Stomach (tissue), 9 donors: ENCODE results near the gene NF1. TPM values are rescaled to one million over a fixed set of nuclear protein-coding genes. Genes with fewer than 3 reads are reported as not detected.

Experiments used
- DNase-seq, 2 donors: peaks; one replicate each; pipeline versions ENCODE4 v3.0.0 to v3.0.0-alpha.2; 2013 to 2019
- H3K27ac ChIP-seq, 5 donors: fragments of 200-600 bp in 4 of 5; sonication (generic) in 4 of 5; one replicate each; pipeline ENCODE4 v1.5.1; 2013 to 2019; ENCODE audit warnings: mild to moderate bottlenecking in 1 of 5, moderate library complexity in 1 of 5
- H3K27me3 ChIP-seq, 3 donors: fragments of 200-600 bp; sonication (generic); one replicate each; pipeline ENCODE4 v1.5.1; 2017 to 2019; ENCODE audit warnings: mixed run types in 1 of 3
- H3K36me3 ChIP-seq, 4 donors: fragments of 200-600 bp; sonication (generic); 1 replicate in 3 of 4; 2 replicates in 1 of 4; pipeline ENCODE4 v1.5.1; 2016 to 2019
- H3K4me1 ChIP-seq, 4 donors: fragments of 200-600 bp; sonication (generic); one replicate each; pipeline ENCODE4 v1.5.1; 2016 to 2019
- H3K4me3 ChIP-seq, 4 donors: fragments of 200-600 bp; sonication (generic) in 3 of 4; one replicate each; pipeline ENCODE4 v1.5.1; 2016 to 2019; ENCODE audit warnings: mild to moderate bottlenecking in 1 of 4
- H3K9me3 ChIP-seq, 4 donors: fragments of 200-600 bp; sonication (generic); one replicate each; pipeline ENCODE4 v1.5.1; 2016 to 2019
- CTCF ChIP-seq, 7 experiments: fragments of 450-650 bp in 4 of 7; fragments of 200-600 bp in 3 of 7; sonication (generic) in 3 of 7; IDR thresholded peaks; one replicate each; pipeline ENCODE4 v1.5.1; 2016 to 2019; ENCODE audit warnings: antibody characterized with exemption in 7 of 7, control low read depth in 2 of 7, mild to moderate bottlenecking in 1 of 7
- EP300 ChIP-seq: sonication (generic); formaldehyde crosslinking; IDR thresholded peaks from one replicate; pipeline ENCODE4 v1.6.1; 2017; ENCODE audit warnings: antibody characterized with exemption
- POLR2A ChIP-seq, 4 donors: fragments of 450-650 bp; IDR thresholded peaks; one replicate each; pipeline ENCODE4 v1.6.1; 2016; ENCODE audit warnings: antibody characterized with exemption in 4 of 4, control low read depth in 2 of 4, mild to moderate bottlenecking in 1 of 4, moderate library complexity in 1 of 4
- POLR2AphosphoS5 ChIP-seq, 3 donors: sonication (generic); formaldehyde crosslinking; IDR thresholded peaks; one replicate each; pipeline ENCODE4 v1.6.1; 2016; ENCODE audit warnings: antibody characterized with exemption in 3 of 3
- WGBS, 5 donors: extraction: QIAGEN DNeasy Blood & Tissue Kit in 3 of 5; methylation state at CpG; one replicate each; pipeline versions ENCODE4 v1.1.5 to v1.1.7; 2013 to 2018; 5-methylcytosine and 5-hydroxymethylcytosine counted together
- intact Hi-C: fragments of 100-400 bp; cut with DNase I; formaldehyde crosslinking; loops from one replicate; pipeline ENCODE4 v1.15.1; 2023; ENCODE audit warnings: low total_unique reads
- polyA plus RNA-seq, 3 donors: library from polyadenylated mRNA; stranded (reverse); fragments of 200-250 nt; gene quantifications; one replicate each; pipeline ENCODE4 v1.2.3, GENCODE V29; 2013
- total RNA-seq, 5 donors: library from RNA; depleted of rRNA; stranded (reverse); fragments of >200 nt; gene quantifications; one replicate each; pipeline versions ENCODE4 v1.1.0 to v1.2.3, GENCODE V29; 2014 to 2016
- donor health status: healthy with polysubstance abuse.
- donor health status: Bipolar disorder and iron deficiency.
- donor health status: healthy.

Gene NF1
- total and polyA plus RNA-seq, 8 donors: 5.2 to 108 (median 50.5) TPM

DNA sequence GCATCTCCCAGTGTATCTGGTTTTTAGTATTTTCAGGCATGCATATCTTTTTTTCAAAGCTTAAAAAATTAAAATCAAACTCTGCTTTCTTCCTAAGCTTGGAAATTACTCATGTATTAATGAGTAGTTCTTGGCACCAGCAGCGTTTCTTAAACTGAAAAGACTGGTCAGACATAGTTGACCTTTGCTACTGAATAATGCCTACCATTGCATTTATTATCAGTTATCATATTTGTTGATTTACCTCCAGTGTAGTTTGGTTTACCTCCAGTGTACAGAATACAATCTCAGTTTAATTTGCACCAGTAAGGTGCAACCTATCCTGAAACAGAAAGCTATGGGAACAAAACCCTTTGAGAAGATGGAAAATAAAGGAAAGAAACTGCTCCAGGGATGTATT lies 261.2 kb downstream of the NF1 start:
- H3K4me1 ChIP-seq: peaks cover 0 to 23% (median 3%) of the 10 kb centered on the region in 4 donors
- no peak for DNase-seq
- H3K36me3 ChIP-seq: peaks cover 12 to 80% (median 75%) of the 10 kb centered on the region in 4 donors
- TF ChIP-seq CTCF (IDR thresholded peaks at IDR 0.05) (no peak), POLR2A (IDR thresholded peaks at IDR 0.05) (no peak), POLR2AphosphoS5 (IDR thresholded peaks at IDR 0.05) (no peak)
- 32 to 51% (median 38%) methylated on average over 1 of the region's 1 CpG for WGBS, 5 donors
- H3K9me3 ChIP-seq: no peaks in the 10 kb centered on the region
- H3K4me3 ChIP-seq: no peak overlapping the region
- H3K27ac ChIP-seq: no peak overlapping the region
- intact Hi-C loops: no loop called here
- H3K27me3 ChIP-seq: no peaks in the 10 kb centered on the region

GRCh38 chr17:31357091-31357490 lies 262.3 kb downstream of the NF1 start:
- Histone ChIP-seq H3K27me3 (no peaks in the 10 kb centered on the region), H3K4me3 (no peak overlapping the region), H3K36me3 (peaks cover 7 to 79% (median 76%) of the 10 kb centered on the region in 4 donors), H3K27ac (no peak overlapping the region), H3K9me3 (no peaks in the 10 kb centered on the region), H3K4me1 (peaks cover 0 to 23% (median 3%) of the 10 kb centered on the region in 4 donors)
- WGBS, 5 donors: 39 to 67% (median 44%) methylated on average over 2 of the region's 2 CpGs
- intact Hi-C loops: no loop called here
- no peak for TF ChIP-seq POLR2AphosphoS5 (IDR thresholded peaks at IDR 0.05)
- TF ChIP-seq EP300: no peak
- no peak for TF ChIP-seq CTCF (IDR thresholded peaks at IDR 0.05)
- TF ChIP-seq POLR2A (IDR thresholded peaks at IDR 0.05): no peak
- no peak for DNase-seq

DNA sequence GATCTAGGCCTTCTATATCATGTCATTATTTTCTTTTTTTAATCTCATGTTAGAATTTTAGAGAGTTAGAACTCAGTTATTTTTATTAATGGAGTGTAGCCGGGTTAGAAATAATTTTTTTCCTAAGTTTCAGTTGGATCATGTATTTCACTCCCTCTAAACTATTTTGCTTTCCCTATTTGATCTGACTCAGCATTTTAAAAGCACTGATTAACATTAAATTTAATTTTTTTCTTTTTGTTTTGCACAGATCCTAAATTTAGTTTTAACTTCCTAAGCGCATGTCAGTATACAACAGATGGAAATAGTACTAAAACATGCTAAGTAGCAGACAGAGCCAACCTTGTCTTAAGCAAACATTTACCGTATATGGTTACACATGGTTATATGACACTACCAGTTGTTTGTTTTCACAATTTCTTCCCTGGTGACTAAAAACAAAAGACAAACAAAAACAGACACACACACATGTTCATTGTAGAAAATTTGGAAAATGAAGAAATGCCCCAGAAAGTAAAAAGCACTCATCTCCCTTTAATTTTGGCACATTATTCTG lies 263.1 kb downstream of the NF1 start:
- Histone ChIP-seq H3K36me3 (peaks cover 5 to 76% (median 72%) of the 10 kb centered on the region in 4 donors), H3K27ac (no peak overlapping the region), H3K4me3 (no peak overlapping the region), H3K9me3 (no peaks in the 10 kb centered on the region), H3K27me3 (no peaks in the 10 kb centered on the region), H3K4me1 (peaks cover 0 to 23% (median 3%) of the 10 kb centered on the region in 4 donors)
- no peak for DNase-seq
- intact Hi-C loops: no loop called here
- 56 to 67% (median 60%) methylated on average over 3 of the region's 3 CpGs for WGBS, 5 donors
- no peak for TF ChIP-seq POLR2A (IDR thresholded peaks at IDR 0.05)
- no peak for TF ChIP-seq POLR2AphosphoS5 (IDR thresholded peaks at IDR 0.05)
- TF ChIP-seq EP300: no peak
- TF ChIP-seq CTCF (IDR thresholded peaks at IDR 0.05): no peak

DNA sequence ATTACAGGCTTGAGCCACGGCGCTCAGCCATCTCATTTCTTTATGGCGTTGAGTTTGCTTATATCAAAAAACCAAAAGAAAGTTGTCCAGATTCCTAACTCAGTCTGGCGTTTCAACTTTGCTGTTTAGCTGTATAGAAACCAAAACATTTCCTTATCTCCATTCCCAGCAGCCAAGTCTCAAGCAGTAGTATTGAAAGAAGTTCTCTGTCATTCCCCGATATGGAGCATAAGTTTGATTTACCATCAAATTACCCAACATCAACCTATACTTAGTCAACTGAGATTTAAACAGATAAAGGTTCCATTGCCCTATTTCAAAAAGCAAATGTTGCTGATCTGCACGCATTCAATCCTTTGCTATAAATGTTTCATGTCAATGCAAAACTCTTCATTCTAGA lies 269.2 kb downstream of the NF1 start:
- WGBS, 5 donors: 91 to 97% (median 95%) methylated on average over 6 of the region's 6 CpGs
- H3K4me3 ChIP-seq: no peak overlapping the region
- TF ChIP-seq EP300 (no peak), POLR2A (IDR thresholded peaks at IDR 0.05) (no peak), CTCF (IDR thresholded peaks at IDR 0.05) (no peak), POLR2AphosphoS5 (IDR thresholded peaks at IDR 0.05) (no peak)
- no peak for DNase-seq
- intact Hi-C loops: no loop called here
- no peaks in the 10 kb centered on the region for H3K4me1 ChIP-seq
- no peaks in the 10 kb centered on the region for H3K27me3 ChIP-seq
- H3K27ac ChIP-seq: no peak overlapping the region
- H3K36me3 ChIP-seq: peaks cover 0 to 80% (median 54%) of the 10 kb centered on the region in 4 donors
- H3K9me3 ChIP-seq: no peaks in the 10 kb centered on the region
